ENCODE data around the gene CAMK1D.
"Not testable (repeated sequence)": the region's sequence is repeated elsewhere in the genome, so short reads cannot be mapped to it uniquely, and the experiment has no call there.

The CAMK1D gene

DNA sequence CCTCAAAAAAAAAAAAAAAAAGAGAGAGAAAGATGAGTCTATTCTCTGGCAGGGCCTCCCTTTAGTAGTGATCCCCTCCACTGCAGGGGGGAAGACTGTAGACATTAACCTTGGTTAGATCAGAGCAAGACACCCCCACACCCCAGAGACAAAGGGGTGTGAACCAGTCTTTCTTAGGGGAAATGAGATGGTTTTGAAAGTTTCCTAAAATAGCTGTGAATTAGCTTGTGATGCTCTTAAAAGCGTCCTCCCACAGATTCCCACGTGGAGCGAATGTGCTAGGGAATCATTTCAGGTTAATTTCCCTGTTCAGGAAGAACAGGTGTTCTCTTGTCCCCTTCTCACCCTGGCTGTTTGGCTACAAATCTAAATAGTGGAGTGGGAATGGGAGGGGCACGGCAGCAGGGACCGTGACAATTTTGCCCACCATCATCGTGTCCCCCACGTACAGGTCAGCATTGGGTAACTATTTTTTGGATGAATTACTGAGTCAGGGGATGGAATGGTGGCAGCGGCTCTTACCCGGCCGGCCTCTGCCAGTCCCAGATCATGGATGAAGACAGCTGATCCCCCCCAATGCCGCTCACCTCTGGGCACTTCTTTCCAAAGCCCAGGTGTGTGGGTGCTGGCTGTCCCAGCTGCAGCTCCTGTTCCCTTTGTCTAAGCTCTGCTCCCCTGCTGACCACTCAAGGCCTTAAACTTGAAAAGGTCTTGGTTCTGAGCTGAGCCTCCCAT, 499.3 kb downstream of the CAMK1D start:
- no peak for DNase-seq (ENCODE audit: low read depth)

DNA sequence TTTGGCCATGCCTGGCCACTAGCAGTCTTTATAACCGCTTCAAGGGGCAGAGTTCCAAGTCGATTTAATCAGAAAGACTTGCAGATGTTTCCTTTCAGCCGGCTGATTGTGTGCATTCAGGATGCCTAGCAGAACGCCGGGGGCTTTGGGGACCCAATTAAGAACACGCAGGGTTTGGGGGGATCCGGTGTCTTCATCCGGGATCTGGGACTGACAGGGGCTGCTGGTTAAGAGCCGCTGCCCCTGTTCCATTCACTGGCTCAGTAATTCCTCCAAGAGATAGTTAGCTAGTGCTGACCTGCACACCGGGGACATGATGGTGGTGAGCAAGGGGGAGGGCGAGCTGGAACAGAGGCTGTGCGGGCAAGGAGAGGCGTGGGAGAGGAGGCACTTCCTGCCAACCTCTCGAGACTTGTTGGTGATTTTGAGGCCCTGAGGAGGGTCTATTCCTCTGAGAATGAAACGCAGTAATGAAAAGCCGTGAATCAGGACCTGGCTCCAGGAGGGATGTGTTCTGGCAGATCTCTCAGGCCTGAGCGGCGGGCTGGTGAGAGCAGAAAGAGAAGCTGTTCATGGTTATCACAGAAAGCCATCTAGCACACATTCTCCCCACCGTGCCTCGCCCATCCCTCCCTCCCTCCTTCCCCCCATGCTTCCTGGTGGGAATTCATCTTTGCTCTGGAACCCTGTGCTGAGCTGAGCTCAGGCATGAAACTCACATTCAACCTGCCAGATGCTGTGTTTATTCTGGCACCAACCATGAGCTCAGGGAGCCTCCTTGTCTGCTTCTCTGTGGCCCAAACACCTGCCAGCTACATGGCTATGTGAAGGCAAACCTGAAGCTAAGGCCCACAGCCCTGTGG, 500.2 kb downstream of the CAMK1D start:
- no peak for DNase-seq (ENCODE audit: low read depth)

DNA sequence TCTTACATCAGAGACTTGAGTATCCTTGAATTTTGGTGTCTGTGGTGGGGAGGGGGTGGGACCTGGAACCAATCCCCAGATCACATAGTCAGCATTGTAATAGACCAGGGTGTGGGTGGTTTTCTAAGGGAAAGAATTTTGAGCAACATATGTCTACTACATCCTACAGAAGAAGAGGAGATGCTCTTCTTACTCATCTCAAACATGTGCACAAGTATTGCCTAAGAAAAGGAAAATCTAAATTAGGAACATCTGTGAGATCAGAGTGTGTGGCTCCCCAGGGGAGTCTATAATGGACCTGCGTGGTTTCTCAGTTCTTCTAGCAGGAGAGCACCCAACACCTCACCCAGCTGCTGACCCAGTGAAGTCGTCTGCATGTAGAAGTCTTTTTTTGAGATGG, 503.3 kb downstream of the CAMK1D start:
- DNase-seq (ENCODE audit: low read depth): no peak

DNA sequence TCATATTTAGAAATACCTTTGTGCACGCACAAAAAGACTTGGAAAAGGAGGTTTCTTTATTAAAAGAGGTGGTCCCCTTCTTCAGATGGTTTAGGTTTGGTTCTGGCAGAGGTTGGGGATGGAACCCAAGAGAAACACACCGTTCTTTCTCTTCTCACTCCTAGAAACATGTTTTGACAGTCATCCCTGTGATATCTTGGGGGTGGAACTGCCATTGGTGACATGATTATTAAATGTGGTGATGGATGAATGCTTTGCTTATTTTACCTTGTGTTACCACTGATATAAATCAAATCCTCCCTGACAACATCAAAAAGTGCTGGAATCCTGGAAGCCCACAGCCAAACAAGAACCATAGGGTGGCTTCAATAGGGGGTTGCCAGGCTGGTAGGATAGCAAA, 505.6 kb downstream of the CAMK1D start:
- DNase-seq (ENCODE audit: low read depth): no peak

DNA sequence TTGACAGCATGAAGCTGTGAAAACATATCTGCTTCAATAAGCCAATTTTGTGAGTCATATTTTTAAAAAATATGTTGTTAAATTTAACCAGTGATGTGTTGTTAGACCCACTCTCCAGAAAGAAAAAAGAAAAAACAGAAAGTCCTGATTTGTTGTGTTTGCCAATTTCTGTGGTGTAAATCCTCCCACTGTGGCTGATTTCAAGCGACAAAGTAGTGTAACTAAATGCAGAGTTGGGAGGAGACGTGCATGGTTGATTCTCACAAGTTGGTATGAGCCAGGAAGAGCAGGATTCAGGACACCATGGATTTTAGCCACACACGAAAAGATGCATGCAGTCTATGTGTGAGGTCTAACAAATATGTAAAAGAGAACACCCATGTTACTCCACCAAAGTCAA, 513.1 kb downstream of the CAMK1D start:
- no peak for DNase-seq (ENCODE audit: low read depth)

DNA sequence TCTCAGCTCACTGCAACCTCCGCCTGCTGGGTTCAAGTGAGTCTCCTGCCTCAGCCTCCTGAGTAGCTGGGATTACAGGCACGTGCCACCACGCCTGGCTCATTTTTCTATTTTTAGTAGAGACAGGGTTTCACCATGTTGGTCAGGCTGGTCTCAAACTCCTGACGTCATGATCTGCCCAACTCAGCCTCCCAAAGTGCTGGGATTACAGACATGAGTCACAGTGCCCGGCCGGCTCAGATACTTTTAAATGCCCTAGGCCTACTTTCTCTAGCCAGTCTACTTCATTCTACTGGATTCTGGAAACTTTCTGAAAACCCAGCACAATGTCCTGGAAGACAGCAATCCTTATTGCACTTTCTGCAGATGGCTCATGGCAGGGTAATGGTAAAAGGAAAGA, 516.2 kb downstream of the CAMK1D start:
- not testable (repeated sequence) for DNase-seq (ENCODE audit: low read depth)

DNA sequence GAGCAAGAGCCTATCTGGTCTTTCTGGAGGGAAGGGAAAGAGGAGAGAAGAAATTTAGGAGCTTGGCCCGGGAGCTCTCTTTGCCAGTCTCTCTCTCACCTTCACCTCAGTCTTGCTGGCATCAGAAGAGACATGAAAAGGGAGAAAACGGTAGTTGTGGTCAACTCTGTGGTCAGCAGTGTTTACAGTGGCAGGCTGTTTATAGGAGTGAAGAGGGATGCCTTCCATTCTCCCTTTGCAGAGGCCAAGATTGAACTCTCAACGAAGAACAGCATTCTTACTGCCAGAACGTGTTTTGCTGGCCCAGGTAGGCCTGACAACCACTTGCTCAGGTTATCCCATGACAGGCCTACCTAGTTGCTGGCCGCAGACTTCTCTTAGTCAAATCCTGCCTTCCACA, 518.9 kb downstream of the CAMK1D start:
- DNase-seq (ENCODE audit: low read depth): no peak

DNA sequence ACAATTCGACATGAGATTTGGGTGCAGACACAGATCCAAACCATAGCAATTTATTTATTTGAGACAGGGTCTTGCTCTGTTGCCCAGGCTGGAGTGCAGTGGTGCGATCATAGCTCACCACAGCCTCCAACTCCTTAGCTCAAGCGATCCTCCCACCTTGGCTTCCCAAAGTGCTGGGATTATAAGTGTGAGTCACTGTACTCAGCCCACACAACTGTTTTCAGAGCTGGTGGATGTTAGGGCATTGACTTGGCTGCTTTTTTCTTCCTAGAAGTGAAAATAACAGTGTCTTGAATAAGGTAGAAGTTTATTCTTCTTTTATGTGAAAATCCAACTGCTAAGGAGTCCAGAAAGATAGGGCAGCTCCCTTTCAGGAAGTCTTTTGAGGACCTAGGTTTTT, 520.1 kb downstream of the CAMK1D start:
- no peak for DNase-seq (ENCODE audit: low read depth)

DNA sequence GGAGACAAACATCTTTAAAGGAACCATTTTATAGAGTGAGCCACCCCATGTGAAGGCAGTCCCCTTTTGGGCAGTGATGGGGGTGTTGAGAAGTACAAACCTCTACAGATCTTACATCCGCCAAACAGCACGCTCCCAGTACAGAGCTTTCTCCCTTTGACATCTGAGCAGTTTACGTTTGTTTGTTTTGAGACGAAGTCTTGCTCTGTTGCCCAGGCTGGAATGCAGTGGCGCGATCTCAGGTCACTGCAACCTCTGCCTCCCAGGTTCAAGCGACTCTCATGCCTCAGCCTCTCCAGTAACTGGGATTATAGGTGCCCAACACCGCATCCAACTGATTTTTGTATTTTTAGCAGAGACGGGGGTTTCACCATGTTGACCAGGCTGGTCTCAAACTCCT, 523.2 kb downstream of the CAMK1D start:
- DNase-seq (ENCODE audit: low read depth): no peak

DNA sequence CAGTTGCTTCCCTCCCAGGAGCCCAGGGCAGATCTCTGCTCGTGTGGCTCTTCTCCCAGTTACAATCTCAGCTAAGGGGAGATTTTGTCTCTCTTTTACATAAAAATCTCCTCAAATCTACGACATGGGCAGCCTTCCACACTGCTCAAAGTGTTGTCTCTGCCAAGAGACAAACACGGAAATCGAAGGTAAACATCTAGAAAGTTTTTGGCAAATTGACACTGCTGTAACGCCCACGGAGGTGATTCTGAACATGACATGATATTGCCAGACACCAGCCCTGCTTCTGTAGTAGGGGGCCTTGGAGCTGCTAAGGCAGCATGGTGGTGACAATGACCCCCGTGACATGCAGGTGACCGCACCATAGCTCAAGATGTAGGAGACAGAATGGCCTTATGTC, 523.8 kb downstream of the CAMK1D start:
- DNase-seq (ENCODE audit: low read depth): no peak

DNA sequence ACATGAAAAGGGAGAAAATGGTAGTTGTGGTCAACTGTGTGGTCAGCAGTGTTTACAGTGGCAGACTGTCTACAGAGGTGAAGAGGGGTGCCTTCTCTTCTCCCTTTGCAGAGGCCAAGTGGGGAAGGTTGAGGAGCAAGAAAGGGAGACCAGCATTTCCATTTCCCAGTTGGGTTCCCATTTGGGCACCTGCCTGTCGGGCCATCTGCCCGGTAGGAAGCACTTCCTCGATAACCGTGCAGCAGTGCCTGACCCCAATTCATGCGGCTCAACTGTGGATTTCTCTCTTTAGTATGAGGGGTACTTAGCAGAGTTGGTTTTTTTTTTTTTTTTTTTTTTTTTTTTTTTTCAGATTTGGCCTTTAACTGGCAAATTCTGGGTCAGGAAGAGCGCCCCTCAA, 525.2 kb downstream of the CAMK1D start:
- DNase-seq (ENCODE audit: low read depth): no peak

DNA sequence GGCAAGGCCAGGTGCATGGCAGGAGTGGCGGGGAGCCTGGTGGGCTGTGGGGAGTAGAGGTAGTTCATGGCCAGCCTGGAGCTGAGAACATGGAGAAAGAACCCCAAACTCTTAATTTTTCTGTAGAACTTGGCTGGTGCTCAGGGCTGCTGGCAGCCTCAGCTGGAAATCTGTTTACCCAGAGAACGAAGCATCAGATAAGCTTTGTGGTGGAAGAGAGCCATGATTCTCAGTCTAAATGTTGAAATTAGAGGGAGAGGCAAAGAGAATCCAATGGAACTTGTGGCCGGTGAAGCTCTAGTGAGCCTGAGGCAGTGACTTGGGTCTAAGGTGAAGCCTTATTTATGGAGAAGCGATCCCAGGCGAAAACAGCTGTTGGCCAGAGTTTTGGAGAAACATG, 525.8 kb downstream of the CAMK1D start:
- DNase-seq (ENCODE audit: low read depth): no peak

DNA sequence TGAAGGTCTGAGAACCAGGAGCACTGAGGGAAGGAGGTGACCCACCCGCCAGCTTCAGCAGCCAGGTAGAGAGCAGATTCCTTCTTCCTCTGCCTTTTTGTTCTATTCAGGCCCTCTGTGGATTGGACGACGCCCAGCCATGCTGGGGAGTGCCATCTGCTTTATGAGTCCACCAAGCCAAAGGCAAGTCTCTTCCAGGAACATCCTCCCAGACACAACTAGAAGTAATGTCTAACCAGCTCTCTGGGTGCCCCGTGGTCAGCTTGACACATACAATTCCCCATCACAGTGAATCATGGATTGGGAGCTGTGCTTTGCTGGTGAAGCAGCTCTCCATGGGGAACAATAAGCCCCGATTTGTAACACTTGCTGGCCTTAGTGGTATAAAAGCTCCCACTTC, 526.9 kb downstream of the CAMK1D start:
- DNase-seq (ENCODE audit: low read depth): no peak

DNA sequence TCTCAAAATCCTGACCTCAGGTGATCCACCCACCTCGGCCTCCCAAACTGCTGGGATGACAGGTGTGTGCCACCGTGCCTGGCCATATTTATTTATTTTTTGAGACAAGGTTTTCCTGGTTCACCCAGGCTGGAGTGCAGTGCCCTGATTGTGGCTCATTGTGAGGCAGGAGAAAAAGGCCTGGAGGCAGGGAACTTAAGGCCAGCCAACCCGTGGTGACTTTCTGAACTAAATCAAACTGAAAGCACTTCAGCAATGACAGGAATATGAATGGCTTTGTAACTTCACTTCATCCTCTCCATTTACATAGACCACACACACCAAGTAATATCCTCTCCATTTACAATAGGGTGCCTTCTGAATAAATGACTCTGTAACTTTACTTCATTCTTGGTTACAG, 527.8 kb downstream of the CAMK1D start:
- no peak for DNase-seq (ENCODE audit: low read depth)

DNA sequence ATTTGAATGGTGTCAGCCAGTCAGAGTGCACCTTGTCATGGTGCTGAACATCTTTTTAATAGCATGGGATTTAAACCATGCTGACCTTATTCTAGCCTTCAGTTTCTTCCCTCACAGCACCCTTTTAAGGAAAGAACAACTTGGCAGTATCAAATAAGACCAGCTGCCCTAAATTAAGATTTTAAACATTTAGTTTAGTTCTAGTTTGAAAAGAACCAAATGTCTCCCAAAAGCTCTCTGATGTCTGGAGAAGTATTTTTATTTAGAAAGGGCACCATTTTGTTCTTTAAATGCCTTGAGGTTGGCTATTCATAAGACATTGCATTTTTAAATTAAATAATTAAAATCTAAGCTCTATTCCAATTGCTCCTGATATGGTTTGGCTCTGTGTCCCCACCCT, 531.1 kb downstream of the CAMK1D start:
- no peak for DNase-seq (ENCODE audit: low read depth)

DNA sequence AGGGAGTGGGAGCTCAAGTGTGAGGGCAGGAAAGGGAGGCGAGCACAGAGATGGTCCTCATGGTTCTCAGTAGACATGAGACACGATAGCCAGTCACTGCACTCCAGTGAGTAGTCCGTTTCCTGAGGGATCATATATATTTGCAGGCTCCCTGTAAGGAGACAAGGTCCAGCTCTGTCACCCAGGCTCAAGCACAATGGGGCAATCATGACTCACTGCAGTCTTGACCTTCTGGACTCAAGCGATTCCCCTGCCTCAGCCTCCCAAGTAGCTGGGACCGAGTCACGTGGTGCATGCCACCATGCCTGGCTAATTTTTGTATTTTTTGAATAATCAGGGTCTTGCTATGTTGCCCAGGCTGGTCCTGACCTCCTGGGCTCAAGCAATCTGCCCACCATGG, 535.5 kb downstream of the CAMK1D start:
- no peak for DNase-seq (ENCODE audit: low read depth)

Measured in T follicular helper cell (primary cell).